GM23338 (cell line): Measurements from ENCODE around the gene MAPKAPK2.

ENCODE experiments used
- CREB1 ChIP-seq: fragments of 250-450 bp; sonication (Bioruptor Pico); IDR thresholded peaks from 2 replicates; pipeline ENCODE4 v1.5.0; 2020; ENCODE audit warnings: low read depth, mild to moderate bottlenecking, moderate library complexity
- CTCF ChIP-seq, 2 experiments: fragments of 200-600 bp in 1 of 2; sonication (generic) in 1 of 2; conservative IDR thresholded peaks; 2 replicates each; pipeline versions ENCODE4 v1.5.1 to v1.6.1; 2016 to 2017; ENCODE audit warnings: antibody characterized with exemption in 2 of 2, low read depth in 2 of 2, mild to moderate bottlenecking in 2 of 2, moderate library complexity in 1 of 2
- ETS1 ChIP-seq: IDR thresholded peaks from 2 replicates; pipeline ENCODE4 v1.6.1; 2016; ENCODE audit warnings: antibody characterized with exemption
- EZH2 ChIP-seq: fragments of 200-600 bp; sonication (generic); IDR thresholded peaks from one replicate; pipeline ENCODE4 v1.8.0; 2017; ENCODE audit warnings: antibody characterized with exemption, mild to moderate bottlenecking, low read depth; ENCODE audit not compliant: unreplicated experiment
- EZH2phosphoT487 ChIP-seq: fragments of 200-600 bp; sonication (generic); IDR thresholded peaks from one replicate; pipeline ENCODE4 v1.8.1; 2018; ENCODE audit warnings: antibody characterized with exemption; ENCODE audit not compliant: unreplicated experiment
- JUNB ChIP-seq: IDR thresholded peaks from one replicate; pipeline ENCODE4 v1.6.1; 2016; ENCODE audit warnings: antibody characterized with exemption; ENCODE audit not compliant: unreplicated experiment
- NANOG ChIP-seq: IDR thresholded peaks from 2 replicates; pipeline ENCODE4 v1.6.1; 2016; ENCODE audit warnings: antibody characterized with exemption, borderline replicate concordance
- POLR2AphosphoS5 ChIP-seq: IDR thresholded peaks from 2 replicates; pipeline ENCODE4 v1.6.1; 2016; ENCODE audit warnings: antibody characterized with exemption, low read depth
- REST ChIP-seq: IDR thresholded peaks from one replicate; pipeline ENCODE4 v1.6.1; 2018; ENCODE audit warnings: antibody characterized with exemption; ENCODE audit not compliant: unreplicated experiment
- STAT1 ChIP-seq: IDR thresholded peaks from one replicate; pipeline ENCODE4 v1.6.1; 2016; ENCODE audit warnings: antibody characterized with exemption; ENCODE audit not compliant: unreplicated experiment
- ZNF114 ChIP-seq: fragments of 250-450 bp; sonication (Bioruptor Pico); IDR thresholded peaks from 2 replicates; pipeline ENCODE4 v1.5.0; 2020; ENCODE audit warnings: mild to moderate bottlenecking, moderate library complexity
- ZNF331 ChIP-seq: fragments of 250-450 bp; sonication (Bioruptor Pico); IDR thresholded peaks from 2 replicates; pipeline ENCODE4 v1.5.0; 2020; ENCODE audit warnings: low read depth, mild to moderate bottlenecking, moderate library complexity
- ZNF462 ChIP-seq: fragments of 250-450 bp; sonication (Bioruptor Pico); IDR thresholded peaks from 2 replicates; pipeline ENCODE4 v1.5.0; 2020; ENCODE audit warnings: mild to moderate bottlenecking, moderate library complexity

GRCh38 chr1:206738370-206739366, 54.0 kb downstream of the MAPKAPK2 start:
- TF ChIP-seq CTCF (conservative IDR thresholded peaks at IDR 0.05; ENCODE audit: low read depth in 2 of 2) (peak; percentile 61 to 70), EZH2phosphoT487 (no peak), POLR2AphosphoS5 (no peak), EZH2 (no peak), STAT1 (no peak), REST (no peak), JUNB (no peak), CREB1 (no peak), ETS1 (no peak), ZNF114 (no peak), ZNF331 (CRISPR knock-in tag) (no peak), ZNF462 (CRISPR knock-in tag) (no peak), NANOG (no peak)
